ENCODE data around the gene SSC5D. TPM values are rescaled to one million over a fixed set of nuclear protein-coding genes. Genes with fewer than 3 reads are reported as not detected.
A peak's percentile ranks its signal among the peaks of the same experiment; 100 is the strongest.

The SSC5D gene
- total and polyA plus RNA-seq, 2 donors (not counting 1 experiment from before 2014, with no cell fraction given): 3.0 to 19.7 TPM

DNA sequence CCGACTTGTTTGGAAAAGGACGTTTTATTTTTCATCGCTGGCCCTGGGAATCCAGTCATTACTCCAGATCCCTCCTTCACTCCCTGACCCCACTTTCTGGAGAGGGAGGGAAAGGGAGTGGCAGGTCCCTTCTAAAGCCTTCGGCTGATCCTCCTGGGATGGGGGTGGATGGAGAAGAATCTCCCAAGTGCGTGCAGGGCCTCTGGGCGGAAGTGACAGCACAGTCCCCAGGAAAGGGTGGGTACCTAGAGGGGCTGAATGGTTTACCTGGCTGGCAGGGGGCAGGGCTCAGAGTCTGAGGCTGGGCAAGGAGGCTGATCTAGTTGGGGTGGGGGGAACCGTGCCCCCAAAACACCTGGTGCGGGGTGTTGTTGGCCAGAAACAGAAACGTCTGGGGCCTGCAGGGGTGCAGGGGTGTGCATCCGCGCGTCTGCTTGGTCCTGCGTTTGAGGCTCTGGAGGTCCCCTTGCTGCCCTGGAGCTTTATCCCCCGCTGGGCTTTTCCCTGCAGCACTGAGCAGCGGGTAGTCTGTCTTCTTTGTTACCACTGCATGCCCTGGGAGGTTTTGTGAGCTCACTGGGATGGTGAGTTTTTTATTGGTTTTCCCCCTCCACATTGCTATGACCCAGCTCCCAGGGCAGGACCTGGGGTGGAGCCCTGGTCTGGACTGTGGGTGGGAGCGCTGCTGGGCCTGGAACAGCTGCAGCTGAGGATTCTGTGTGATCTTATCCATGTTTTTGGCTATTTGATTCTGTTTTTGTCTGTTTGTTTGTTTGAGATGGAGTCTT, 14.8 kb upstream of the SSC5D start:
- Histone ChIP-seq H3K4me2 (ENCODE audit: extremely low read depth, insufficient read depth, low read length) (no peak overlapping the region), H2AFZ (ENCODE audit: low read length) (no peak overlapping the region), H3K4me3 (replicated peaks in 1 of 4; ENCODE audit: control extremely low read depth in 1 of 4, insufficient read depth in 1 of 4, low read depth in 3 of 4, low read length in 4 of 4) (no peak overlapping the region), H3K79me2 (ENCODE audit: control insufficient read depth, insufficient read depth, low read length) (peaks cover 9% of the 10 kb centered on the region), H3K27ac (ENCODE audit: insufficient read depth, low read length) (no peak overlapping the region), H3K27me3 (ENCODE audit: control insufficient read depth, insufficient read depth, low read length) (no peaks in the 10 kb centered on the region), H3K4me1 (ENCODE audit: control insufficient read depth, extremely low read depth, insufficient read depth, low read length) (no peaks in the 10 kb centered on the region), H3K9me3 (ENCODE audit: control insufficient read depth, insufficient read depth, low read depth, low read length) (no peaks in the 10 kb centered on the region), H3K36me3 (ENCODE audit: control insufficient read depth, insufficient read depth, low read length) (no peaks in the 10 kb centered on the region), H3K9ac (ENCODE audit: insufficient read depth, low read length) (no peak overlapping the region), H4K20me1 (ENCODE audit: control insufficient read depth, extremely low read depth, insufficient read depth, low read length) (no peaks in the 10 kb centered on the region)
- peak in 1 of 2 donors; percentile 42 for DNase-seq (ENCODE audit: low read depth in 2 of 2)
- no peak for TF ChIP-seq EZH2 (IDR thresholded peaks at IDR 0.05; ENCODE audit: low read length, missing control alignments)

DNA sequence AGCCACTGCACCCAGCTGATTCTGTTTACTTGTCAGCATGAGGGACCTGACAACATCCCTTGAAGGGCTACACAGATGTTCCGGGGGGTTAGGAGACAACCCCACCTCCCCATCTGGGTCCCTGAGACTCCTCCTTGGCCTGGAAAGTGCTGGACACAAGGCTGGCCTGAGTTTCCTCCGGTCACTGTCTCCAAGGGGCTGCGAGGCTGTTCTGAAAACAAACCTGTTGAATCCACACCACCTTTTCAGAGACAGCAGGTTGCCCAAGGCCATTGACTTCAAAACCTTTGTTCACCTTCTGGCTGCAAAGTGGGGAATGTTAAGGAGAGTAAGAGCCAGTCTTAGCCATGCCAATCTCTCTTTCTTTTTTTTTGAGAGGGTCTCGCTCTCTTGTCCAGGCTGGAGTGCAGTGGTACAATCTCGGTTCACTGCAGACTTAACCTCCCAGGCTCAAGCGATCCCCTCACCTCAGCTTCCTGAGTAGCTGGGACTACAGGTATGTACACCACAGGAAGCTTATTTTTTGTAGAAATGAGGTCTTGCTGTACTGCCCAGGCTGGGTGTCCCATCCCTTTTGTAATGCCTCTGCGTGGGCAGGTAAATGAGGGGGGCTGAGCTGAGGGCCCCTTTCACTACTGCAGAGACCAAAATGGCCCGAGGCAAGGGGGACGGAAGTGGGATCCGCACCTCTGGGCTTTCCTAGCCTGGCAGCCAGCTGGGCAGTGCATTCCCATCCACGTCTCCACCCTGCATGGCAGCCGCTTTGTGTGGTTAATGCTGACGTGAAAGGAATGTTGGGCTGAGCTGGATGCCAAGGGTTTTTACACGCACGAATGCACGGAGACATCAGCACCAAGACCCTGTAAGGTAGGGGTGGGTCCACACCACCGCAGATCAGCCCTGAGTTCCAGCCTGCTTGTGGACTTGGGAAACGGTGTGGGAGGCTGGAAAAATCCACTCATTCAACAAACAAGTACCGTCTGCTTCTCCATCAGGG, 13.7 kb upstream of the SSC5D start:
- Histone ChIP-seq H3K4me2 (ENCODE audit: extremely low read depth, insufficient read depth, low read length) (no peak overlapping the region), H3K9me3 (ENCODE audit: control insufficient read depth, insufficient read depth, low read depth, low read length) (no peaks in the 10 kb centered on the region), H2AFZ (ENCODE audit: low read length) (no peak overlapping the region), H3K4me3 (replicated peaks in 1 of 4; ENCODE audit: control extremely low read depth in 1 of 4, insufficient read depth in 1 of 4, low read depth in 3 of 4, low read length in 4 of 4) (no peak overlapping the region), H3K4me1 (ENCODE audit: control insufficient read depth, extremely low read depth, insufficient read depth, low read length) (no peaks in the 10 kb centered on the region), H3K27ac (ENCODE audit: insufficient read depth, low read length) (peak overlapping the region; percentile 10), H3K9ac (ENCODE audit: insufficient read depth, low read length) (no peak overlapping the region), H3K27me3 (ENCODE audit: control insufficient read depth, insufficient read depth, low read length) (no peaks in the 10 kb centered on the region), H3K79me2 (ENCODE audit: control insufficient read depth, insufficient read depth, low read length) (peaks cover 15% of the 10 kb centered on the region), H3K36me3 (ENCODE audit: control insufficient read depth, insufficient read depth, low read length) (no peaks in the 10 kb centered on the region), H4K20me1 (ENCODE audit: control insufficient read depth, extremely low read depth, insufficient read depth, low read length) (no peaks in the 10 kb centered on the region)
- TF ChIP-seq CTCF (conservative IDR thresholded peaks at IDR 0.05 in 1 of 2, IDR thresholded peaks at IDR 0.05 in 1 of 2; ENCODE audit: low read depth in 1 of 2, low read length in 2 of 2) (no peak), EZH2 (IDR thresholded peaks at IDR 0.05; ENCODE audit: low read length, missing control alignments) (no peak)
- DNase-seq (ENCODE audit: low read depth in 2 of 2): peak in 1 of 2 donors; percentile 92

DNA sequence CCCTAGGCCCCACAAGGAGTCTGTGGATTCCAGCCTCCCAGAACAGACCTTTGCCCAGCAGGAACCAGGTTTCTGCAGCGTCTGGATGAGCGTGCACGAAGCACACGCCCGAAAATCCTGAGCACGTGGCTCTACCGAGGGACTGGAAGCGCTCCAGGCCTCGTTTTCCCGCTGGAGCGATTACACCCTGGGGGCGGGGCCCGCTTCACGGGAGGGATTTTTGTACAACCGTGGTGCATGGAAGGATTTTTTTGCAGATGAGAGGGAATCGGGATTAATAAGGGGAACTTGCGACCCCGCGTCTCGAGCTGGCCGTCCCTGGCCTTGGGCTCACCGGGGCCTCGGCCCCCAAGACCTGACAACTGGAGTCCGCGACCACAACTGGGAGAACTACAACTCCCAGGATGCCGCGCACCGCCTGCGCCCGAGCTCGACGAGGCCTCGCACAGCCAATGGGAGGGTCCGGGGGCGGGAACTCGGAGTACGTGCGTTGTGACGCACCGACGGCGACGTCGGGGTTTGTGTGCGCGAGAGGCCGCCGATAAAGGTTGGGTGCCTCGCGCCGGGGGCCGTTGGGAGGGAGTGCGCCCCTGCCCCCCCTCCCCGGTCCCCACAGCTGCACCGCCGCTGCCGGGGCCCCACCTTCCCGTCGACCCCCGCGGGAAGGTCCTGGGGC, 12.0 kb upstream of the SSC5D start, which contains the start of gene ZNF628:
Gene ZNF628 (plus strand): TSS at position 518 of the 676 bp plus-strand sequence. CDS start 3,294 bp downstream, outside the sequence.
- Histone ChIP-seq H3K27me3 (ENCODE audit: control insufficient read depth, insufficient read depth, low read length) (no peaks in the 10 kb centered on the region), H3K4me1 (ENCODE audit: control insufficient read depth, extremely low read depth, insufficient read depth, low read length) (no peaks in the 10 kb centered on the region), H3K4me2 (ENCODE audit: extremely low read depth, insufficient read depth, low read length) (peak within 1 kb of the TSS; percentile 94), H3K4me3 (replicated peaks in 1 of 4; ENCODE audit: control extremely low read depth in 1 of 4, insufficient read depth in 1 of 4, low read depth in 3 of 4, low read length in 4 of 4) (peak within 1 kb of the TSS; percentile 77 to 91 (median 82)), H3K36me3 (ENCODE audit: control insufficient read depth, insufficient read depth, low read length) (peaks cover under 1% of the 10 kb centered on the region), H2AFZ (ENCODE audit: low read length) (peak within 1 kb of the TSS; percentile 73), H3K9ac (ENCODE audit: insufficient read depth, low read length) (peak within 1 kb of the TSS; percentile 62), H3K79me2 (ENCODE audit: control insufficient read depth, insufficient read depth, low read length) (peaks cover 18% of the 10 kb centered on the region), H3K9me3 (ENCODE audit: control insufficient read depth, insufficient read depth, low read depth, low read length) (no peaks in the 10 kb centered on the region), H3K27ac (ENCODE audit: insufficient read depth, low read length) (peak within 1 kb of the TSS; percentile 73), H4K20me1 (ENCODE audit: control insufficient read depth, extremely low read depth, insufficient read depth, low read length) (no peaks in the 10 kb centered on the region)
- peak; percentile 98 for DNase-seq (ENCODE audit: low read depth in 2 of 2)
- TF ChIP-seq EZH2 (IDR thresholded peaks at IDR 0.05; ENCODE audit: low read length, missing control alignments) (no peak), CTCF (conservative IDR thresholded peaks at IDR 0.05 in 1 of 2, IDR thresholded peaks at IDR 0.05 in 1 of 2; ENCODE audit: low read depth in 1 of 2, low read length in 2 of 2) (no peak)

All from fibroblast of lung (primary cell).